HG03108 (cell line): ENCODE measurements around the gene CHAF1A.

ENCODE experiments used
- ATAC-seq: cut with Tn5 transposase; IDR thresholded peaks from one replicate; pipeline ENCODE4 v1.9.1; 2021; ENCODE audit warnings: moderate library complexity; ENCODE audit not compliant: unreplicated experiment

The CHAF1A gene, protein sequence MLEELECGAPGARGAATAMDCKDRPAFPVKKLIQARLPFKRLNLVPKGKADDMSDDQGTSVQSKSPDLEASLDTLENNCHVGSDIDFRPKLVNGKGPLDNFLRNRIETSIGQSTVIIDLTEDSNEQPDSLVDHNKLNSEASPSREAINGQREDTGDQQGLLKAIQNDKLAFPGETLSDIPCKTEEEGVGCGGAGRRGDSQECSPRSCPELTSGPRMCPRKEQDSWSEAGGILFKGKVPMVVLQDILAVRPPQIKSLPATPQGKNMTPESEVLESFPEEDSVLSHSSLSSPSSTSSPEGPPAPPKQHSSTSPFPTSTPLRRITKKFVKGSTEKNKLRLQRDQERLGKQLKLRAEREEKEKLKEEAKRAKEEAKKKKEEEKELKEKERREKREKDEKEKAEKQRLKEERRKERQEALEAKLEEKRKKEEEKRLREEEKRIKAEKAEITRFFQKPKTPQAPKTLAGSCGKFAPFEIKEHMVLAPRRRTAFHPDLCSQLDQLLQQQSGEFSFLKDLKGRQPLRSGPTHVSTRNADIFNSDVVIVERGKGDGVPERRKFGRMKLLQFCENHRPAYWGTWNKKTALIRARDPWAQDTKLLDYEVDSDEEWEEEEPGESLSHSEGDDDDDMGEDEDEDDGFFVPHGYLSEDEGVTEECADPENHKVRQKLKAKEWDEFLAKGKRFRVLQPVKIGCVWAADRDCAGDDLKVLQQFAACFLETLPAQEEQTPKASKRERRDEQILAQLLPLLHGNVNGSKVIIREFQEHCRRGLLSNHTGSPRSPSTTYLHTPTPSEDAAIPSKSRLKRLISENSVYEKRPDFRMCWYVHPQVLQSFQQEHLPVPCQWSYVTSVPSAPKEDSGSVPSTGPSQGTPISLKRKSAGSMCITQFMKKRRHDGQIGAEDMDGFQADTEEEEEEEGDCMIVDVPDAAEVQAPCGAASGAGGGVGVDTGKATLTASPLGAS

DNA sequence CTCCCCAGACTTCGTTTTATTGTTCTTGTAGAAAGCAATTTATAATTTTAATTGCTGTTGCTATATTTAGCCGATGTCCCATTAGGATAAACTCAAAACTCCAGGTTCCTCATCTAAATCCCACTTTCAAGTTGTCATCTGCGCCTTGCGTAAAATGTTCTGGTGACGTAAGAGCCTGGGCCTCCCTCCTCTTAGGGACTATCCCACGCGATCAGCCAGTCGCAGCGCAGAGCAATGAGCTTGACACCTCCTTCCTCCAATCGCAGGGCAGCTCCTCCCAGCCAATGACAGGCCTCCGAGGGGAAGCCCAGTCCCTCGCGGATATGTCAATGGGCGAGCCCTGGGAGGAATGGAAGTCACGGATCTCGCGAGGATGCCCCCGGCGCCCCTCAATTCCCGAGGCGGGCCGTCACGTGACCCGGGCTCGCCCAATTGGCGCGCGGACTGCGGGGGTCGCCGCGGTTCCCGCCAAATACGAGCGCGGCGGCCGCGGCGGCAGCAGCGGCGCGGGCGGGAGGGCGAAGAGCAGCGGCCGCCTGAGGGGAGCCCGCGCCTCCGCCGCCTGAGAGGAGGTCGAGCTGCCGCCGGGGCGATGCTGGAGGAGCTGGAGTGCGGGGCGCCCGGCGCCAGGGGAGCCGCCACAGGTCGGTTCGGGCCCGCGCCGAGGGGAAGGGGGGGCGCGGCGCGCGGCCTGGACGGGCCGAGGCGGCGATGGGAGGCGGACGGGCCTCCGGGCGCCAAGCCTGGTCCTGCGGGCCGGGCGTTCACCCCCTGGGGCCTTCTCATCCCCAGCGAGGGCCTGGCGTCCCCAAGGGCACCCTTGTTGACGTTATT lies at the start of gene CHAF1A:
CHAF1A (plus strand) TSS at position 470 of the 834 bp plus-strand sequence; CDS start at position 593, 123 bp downstream.
- ATAC-seq = peak; percentile 81

DNA sequence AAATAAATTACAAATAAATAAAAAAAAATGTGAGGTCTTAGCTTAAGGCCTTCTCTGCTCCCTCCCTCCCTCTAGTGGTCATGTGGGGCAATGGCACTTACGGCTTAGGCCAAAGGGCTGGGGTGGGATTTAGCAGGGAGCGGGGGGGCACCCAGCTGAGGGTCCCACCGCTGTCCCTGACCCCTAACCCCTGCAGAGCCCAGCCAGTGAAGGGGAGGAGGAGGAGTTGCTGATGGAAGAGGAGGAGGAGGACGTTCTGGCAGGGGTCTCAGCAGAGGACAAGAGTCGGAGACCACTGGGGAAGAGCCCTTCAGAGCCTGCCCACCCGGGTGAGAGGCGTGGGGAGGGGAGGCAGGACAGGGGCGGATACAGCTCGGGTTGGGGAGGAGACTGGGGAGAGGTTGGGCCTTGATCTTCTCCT lies 49.7 kb upstream of the CHAF1A start:
- no peak for ATAC-seq

DNA sequence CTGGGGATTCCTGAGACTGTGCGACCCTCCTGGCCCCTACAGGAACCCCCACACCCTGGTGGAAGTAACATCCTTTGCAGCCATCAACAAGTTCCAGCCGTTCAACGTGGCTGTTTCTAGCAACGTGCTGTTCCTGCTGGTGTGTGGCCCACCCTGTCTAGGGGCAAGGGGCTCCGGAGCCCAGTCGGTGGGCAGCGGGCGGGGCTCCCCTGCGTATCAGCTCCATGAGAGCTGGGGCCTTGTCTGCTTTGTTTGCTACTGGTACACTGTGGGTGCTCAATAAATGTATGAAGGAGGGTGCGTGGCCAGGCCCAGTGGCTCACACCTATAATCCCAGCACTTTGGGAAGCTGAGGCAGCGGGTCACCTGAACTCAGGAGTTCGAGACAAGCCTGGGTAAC lies 48.2 kb upstream of the CHAF1A start:
- ATAC-seq = no peak

DNA sequence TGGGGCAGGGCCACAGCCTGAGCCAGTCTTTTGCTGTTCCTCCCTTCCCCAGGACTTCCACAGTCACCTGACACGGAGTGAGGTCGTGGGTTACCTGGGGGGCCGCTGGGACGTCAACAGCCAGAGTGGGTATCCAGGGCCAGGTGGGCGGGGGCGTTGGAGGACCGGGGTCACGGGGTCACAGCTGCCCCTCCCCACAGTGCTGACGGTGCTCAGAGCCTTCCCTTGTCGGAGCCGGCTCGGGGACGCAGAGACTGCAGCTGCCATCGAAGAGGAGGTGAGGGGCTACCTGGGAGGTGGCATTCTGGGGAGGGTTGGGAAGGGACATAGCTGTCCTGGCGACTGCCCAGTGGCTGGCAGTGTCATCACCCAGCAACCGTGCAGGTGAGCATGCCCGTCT lies 47.5 kb upstream of the CHAF1A start:
- no peak for ATAC-seq

DNA sequence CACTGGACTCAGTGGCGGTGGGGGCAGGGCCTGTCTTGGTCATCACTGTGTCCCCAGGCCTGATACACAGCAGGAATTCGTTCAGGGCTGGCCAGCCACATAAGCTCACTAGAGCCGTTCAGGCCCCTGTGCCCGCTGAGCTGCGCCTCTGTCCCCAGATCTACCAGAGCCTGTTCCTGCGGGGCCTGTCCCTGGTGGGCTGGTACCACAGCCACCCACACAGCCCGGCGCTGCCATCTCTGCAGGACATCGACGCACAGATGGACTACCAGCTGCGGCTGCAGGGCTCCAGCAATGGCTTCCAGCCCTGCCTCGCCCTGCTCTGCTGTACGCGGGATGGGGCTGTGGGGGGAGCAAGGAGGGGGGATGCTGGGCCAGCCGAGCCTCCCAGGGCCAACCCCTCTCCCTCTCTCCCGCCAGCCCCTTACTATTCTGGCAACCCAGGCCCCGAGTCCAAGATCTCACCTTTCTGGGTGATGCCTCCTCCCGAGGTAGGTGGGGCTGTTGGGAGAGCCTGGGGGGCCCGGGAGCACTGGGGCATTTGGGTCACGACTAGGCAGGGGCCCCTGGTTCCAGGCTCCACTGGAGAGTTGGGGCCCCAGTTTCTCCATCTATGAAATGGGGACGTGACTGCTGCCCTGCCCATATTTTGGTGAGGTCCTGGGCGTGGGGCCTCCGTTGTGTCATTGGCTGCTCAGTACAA lies 45.2 kb upstream of the CHAF1A start:
- no peak for ATAC-seq

DNA sequence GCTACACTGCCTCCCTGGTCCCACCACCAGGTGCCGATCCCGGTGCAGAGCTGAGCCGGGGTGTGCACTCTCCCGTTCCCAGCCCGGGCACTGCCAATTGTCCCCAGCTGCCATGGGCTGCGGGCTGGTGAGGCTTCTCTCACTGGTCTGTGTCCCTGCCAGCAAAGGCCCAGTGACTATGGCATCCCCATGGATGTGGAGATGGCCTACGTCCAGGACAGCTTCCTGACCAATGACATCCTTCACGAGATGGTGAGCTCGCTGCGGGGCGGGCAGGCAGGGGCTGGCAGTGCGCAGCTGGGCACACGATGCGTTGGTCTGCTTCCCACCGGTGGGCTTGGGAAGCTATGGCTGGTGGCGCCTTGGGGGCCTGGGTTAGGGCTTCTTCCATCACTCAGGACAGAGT lies 44.5 kb upstream of the CHAF1A start:
- ATAC-seq = no peak

DNA sequence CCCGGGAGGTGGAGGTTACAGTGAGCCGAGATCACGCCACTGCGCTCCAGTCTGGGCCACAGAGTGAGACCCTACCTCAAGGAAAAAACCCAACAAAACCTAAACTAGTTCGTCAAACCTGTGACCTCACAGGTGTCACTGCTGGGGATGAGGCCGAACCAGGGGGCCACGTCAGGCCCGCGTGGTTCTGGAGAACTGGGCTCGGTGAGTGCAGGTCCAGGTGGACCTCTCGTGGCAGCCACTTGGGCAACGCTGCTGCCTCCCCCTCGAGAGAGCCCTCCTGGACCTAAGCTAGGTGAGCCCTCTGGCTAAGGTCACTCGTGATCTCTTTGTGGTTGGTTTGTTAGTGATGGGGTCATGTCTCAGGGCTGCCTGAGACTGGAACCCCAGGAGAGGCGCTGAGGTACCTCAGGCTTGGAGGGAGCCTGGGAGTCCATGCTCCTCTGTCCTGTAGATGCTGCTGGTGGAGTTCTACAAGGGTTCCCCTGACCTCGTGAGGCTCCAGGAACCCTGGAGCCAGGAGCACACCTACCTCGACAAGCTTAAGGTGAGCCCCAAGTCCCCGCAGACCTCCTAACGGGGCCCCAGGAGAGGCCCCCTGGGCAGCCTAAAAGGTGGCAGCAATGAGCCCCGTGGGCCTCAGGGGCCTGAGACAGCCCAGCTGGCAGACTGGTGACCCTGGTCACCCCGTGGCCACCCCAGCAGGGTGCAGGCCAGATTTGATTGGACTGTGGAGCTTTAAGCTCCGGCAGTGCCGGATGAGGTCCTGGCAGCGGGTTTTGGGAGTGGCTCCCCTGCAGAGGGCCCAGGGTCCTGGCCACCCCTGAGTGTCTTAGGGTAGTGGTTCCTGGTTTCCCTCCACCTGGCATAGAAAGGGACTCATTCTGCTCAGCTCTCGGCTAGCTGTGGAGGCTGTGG lies 43.5 kb upstream of the CHAF1A start:
- ATAC-seq = no peak

DNA sequence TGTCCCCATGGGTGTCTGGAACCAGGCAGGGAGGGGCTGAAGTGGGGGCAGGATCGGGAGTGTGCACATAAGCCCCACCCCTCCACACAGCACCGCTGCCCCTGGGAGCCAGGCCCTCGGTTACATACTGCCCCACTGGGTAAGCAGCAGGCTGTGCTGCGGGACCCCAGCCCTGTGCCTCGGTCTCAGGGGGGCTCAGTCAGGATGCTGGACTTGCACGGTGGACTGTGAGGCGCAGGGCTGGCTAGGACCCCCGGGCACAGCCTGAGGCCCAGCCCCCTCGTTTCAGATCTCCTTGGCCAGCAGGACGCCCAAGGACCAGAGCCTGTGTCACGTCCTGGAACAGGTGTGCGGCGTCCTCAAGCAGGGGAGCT lies 42.8 kb upstream of the CHAF1A start:
- no peak for ATAC-seq

DNA sequence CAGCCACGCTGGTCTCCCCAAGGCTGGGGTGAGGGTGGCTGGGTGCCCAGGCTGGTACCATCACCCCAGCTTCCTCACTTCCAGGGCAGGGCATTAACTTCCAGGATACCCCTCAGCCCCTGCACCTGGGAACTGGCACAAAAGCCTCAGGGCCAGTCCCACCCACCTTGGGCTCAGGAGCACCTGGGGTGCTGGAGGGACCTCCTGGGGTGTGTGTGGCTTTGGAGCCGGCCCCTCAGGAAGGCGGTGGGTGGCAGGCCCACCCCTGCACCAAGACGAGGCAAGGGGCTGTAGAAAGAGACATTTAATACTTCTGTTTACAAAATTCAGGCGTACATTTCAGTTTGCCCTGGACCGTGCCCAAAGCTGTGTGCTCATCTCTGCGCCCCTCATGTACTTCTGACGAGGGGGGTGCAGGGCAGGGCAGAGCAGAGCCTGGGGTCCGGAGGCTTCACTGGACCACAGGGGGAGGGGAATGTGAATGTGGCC lies 42.3 kb upstream of the CHAF1A start:
- ATAC-seq = no peak

DNA sequence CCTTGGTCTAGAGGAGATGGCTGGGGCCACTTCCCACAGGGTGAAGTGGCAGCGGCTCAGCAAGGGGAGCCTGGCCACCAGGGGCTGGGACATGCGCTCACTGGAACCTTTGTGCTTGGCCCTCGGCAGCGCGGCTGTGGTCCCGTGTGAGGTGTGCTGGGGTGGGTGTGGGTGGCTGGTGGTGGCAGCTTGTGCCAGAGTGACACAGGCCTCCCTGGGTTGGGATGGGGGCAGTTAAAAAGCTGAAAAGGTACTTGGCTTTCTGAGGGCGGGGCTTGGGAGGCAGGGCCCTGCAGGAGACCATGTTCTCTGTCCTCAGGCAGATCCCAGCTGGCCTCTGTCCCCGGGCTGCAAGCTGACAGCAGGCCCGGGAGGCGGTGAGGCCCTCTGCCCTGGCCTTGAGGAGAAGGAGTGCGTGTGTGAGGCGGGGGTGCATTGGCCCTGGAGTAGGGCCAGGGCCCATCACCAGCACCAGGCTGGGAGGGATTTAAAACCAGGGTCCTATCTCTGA lies 41.7 kb upstream of the CHAF1A start:
- no peak for ATAC-seq

DNA sequence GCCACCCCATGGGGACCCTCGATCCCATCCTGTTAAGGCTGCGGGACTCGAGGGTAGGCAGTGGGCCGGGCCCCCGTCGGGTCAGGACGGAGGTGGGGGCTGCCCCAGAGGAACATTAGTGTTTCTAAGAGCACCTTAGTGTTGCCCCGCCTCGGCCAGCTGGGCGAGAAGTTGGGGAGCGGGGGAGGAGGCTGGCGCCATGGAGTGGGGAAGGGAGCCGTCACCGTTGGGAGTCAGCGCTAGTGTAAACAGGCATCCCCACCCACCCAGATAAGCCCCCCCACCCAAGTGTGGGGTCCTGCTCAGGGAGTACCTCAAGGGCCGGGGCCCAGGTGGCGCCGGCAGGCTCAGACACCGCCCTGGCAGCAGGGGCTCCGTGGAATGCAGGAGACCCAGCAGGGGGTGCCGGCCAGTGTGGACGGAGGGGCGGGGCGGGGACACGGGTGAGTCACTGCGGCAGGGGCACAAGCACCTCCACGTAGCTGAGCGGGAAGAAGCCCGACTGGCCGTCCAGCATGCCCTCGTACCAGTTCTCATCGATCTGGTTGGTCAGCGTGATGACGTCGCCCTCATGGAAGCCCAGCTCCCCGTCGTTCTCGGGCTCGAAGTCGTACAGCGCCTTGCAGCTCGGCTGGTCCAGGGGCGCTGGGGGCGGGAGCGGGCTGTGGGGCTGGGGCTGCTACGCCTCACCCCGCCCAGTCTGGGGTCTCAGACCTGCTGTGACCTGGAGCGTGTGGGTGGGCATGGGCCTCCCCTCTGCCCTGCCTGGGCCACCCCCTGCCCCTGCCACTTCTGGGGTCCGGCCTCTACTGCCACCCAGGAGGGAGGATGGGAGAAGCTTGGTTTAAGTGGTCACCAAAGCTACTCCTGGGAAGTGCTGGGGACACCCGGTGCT lies 41.0 kb upstream of the CHAF1A start:
- ATAC-seq = no peak

DNA sequence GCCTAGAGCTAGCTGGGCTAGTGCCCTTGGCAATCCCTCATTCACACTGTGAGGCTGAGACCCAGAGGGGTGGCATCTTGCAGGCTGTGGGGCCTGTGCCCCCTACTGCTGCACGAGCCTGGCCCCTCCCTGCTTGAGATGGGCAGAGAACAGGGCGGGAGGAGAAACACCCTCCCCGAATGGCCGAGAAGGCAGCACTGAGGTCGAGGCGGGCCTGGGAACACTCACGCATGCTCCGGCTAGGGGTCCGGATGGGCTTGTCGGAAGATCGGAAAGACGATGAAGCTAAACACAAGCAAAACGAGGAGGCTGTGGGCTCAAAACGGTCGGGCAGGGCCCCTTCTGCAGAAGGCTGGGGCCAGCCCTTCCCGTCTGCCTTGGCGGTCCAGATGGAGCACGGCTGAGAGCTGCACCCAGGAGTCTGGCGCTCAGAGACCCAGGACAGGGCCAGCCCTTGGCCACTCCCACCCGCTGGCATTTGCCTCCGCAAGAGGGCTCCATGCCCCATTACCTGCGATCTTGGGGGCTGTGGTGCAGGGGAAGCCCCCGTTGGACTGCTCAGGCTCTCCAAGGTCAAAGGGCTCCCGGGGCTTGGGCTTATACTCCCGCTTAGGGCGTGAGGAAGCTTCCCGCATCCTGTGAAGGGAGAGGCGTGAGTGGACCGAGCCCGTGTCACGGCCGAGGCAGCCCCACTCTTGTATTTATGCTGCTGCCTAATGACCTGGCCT lies 40.2 kb upstream of the CHAF1A start:
- ATAC-seq = no peak

DNA sequence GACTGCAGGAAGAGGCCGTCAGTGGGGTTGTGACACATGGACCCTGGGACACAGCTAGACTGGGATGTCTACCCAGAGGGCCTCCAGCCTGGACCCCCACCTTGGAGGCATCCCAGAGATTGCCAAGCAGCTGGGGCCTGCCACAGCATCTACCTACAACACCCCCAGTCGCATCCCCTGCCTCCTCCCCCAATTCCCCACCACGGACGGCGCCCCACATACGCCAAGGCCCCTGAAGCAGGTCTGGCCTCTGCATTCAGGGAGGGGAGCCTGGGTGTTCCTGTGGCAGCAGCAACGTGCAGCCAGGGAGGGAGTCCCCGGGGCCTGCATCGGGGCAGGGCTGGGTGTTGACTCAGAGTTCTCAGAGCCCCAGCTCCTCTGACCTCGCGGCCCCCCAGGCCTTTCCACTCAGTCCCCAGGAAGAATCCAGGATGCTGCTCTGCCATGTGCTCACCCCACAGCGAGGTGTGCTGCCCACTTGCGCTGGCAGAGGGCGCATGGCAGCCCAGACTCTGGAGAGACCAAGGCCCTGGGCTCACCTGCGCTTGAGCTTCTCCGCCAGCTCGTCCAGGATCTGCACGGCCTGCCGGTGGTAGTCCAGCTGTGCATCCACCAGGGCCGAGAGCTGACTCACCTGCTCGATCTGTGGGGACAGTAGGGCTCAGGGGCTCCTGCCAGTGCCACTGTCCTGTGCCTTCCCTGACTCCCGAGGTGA lies 39.5 kb upstream of the CHAF1A start:
- no peak for ATAC-seq

DNA sequence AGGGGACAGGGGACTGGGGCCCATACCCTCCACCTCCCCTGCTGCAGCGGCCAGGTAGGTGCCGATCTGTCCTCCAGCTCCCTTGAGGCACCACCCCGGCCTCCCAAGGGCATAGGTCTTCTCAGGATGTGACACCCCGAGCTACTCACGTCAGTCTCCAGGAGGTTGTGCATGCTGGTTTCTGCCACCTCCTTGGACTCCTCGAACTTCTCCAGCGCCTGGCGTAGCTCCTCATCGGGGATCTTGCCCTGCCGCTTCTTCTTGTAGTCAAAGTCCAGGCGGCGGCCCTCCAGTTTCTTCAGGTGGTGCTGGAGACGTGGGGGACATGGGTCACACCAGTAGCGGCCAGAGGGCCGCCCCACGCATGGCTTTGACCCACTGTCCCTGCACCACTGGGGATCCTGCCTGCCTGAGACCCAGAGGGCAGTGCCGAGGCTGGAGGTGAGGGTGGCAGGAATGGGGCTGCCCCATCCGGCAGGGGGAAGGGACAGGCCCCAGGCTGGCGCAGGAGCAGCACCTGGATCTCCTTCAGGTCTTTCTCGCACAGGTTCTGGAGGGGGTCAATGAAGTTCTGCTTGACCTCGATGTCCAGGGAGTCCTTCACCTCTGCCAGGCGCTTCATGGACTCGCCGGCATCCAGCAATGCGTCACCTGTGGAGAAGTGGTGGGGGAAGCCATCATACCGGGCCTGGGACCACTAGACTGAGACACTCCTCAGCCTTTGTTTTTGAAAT lies 38.7 kb upstream of the CHAF1A start:
- no peak for ATAC-seq

DNA sequence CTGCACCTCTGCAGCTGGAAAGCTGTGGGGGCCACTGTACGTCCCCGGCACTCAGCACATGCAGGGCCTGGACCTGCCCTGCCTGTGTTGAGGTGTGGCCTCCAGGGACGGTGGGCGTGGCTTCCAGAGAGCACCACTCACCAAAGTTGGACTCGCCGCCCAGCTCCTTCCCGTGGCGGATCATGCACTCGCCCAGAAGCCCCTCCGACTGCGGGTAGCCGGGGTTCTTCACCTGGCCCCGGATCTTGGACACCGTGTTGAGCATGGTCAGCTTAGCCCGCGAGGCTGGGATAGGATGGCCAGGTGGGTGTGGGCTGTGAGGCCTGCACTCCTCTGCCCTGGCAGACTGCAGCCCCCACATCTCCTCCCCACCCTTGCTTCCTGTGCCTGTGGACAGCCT lies 37.1 kb upstream of the CHAF1A start:
- ATAC-seq = no peak
